ENCODE measurements around the gene RPS6KA5.

The RPS6KA5 gene

GRCh38 chr14:91082282-91082681 is 21.8 kb upstream of the RPS6KA5 start:
- TF ChIP-seq GABPA (IDR thresholded peaks at IDR 0.05; ENCODE audit: low read depth) (no peak), SPI1 (IDR thresholded peaks at IDR 0.05; ENCODE audit: borderline replicate concordance, low read depth) (no peak), CTCF (IDR thresholded peaks at IDR 0.05; ENCODE audit: insufficient read depth, low read length) (no peak), REST (IDR thresholded peaks at IDR 0.05; ENCODE audit: insufficient replicate concordance, low read depth) (no peak), POLR2AphosphoS5 (IDR thresholded peaks at IDR 0.05; ENCODE audit: low read depth) (no peak)
- H3K27me3 ChIP-seq (ENCODE audit: insufficient read depth, poor library complexity, severe bottlenecking), result no peaks in the 10 kb centered on the region
- H3K27ac ChIP-seq (replicated peaks), result no peak overlapping the region
- H3K4me3 ChIP-seq (replicated peaks; ENCODE audit: insufficient read depth, low read length), result no peak overlapping the region
- no peak for DNase-seq (ENCODE audit: low read depth in 1 of 2, low spot score in 1 of 2)

- H3K4me3 ChIP-seq (replicated peaks; ENCODE audit: insufficient read depth, low read length), result no peak overlapping the region
- H3K27ac ChIP-seq (replicated peaks), result no peak overlapping the region
- DNase-seq (ENCODE audit: low read depth in 1 of 2, low spot score in 1 of 2), result no peak
- no peaks in the 10 kb centered on the region for H3K27me3 ChIP-seq (ENCODE audit: insufficient read depth, poor library complexity, severe bottlenecking)
- TF ChIP-seq REST (IDR thresholded peaks at IDR 0.05; ENCODE audit: insufficient replicate concordance, low read depth), result no peak
- no peak for TF ChIP-seq CTCF (IDR thresholded peaks at IDR 0.05; ENCODE audit: insufficient read depth, low read length)
- no peak for TF ChIP-seq GABPA (IDR thresholded peaks at IDR 0.05; ENCODE audit: low read depth)
- no peak for TF ChIP-seq POLR2AphosphoS5 (IDR thresholded peaks at IDR 0.05; ENCODE audit: low read depth)
- no peak for TF ChIP-seq SPI1 (IDR thresholded peaks at IDR 0.05; ENCODE audit: borderline replicate concordance, low read depth)
Observed at GRCh38 chr14:91080071-91080470, 19.6 kb upstream of the RPS6KA5 start.

- H3K27ac ChIP-seq (replicated peaks), result no peak overlapping the region
- no peak overlapping the region for H3K4me3 ChIP-seq (replicated peaks; ENCODE audit: insufficient read depth, low read length)
- TF ChIP-seq SPI1 (IDR thresholded peaks at IDR 0.05; ENCODE audit: borderline replicate concordance, low read depth) (no peak), POLR2AphosphoS5 (IDR thresholded peaks at IDR 0.05; ENCODE audit: low read depth) (no peak), CTCF (IDR thresholded peaks at IDR 0.05; ENCODE audit: insufficient read depth, low read length) (no peak), GABPA (IDR thresholded peaks at IDR 0.05; ENCODE audit: low read depth) (no peak), REST (IDR thresholded peaks at IDR 0.05; ENCODE audit: insufficient replicate concordance, low read depth) (no peak)
- no peak for DNase-seq (ENCODE audit: low read depth in 1 of 2, low spot score in 1 of 2)
- H3K27me3 ChIP-seq (ENCODE audit: insufficient read depth, poor library complexity, severe bottlenecking), result no peaks in the 10 kb centered on the region
Observed at GRCh38 chr14:91078095-91078737, 17.8 kb upstream of the RPS6KA5 start.

Data from HL-60 (cell line).